Measurements from ENCODE around the gene TFE3.

TFE3 gene, protein sequence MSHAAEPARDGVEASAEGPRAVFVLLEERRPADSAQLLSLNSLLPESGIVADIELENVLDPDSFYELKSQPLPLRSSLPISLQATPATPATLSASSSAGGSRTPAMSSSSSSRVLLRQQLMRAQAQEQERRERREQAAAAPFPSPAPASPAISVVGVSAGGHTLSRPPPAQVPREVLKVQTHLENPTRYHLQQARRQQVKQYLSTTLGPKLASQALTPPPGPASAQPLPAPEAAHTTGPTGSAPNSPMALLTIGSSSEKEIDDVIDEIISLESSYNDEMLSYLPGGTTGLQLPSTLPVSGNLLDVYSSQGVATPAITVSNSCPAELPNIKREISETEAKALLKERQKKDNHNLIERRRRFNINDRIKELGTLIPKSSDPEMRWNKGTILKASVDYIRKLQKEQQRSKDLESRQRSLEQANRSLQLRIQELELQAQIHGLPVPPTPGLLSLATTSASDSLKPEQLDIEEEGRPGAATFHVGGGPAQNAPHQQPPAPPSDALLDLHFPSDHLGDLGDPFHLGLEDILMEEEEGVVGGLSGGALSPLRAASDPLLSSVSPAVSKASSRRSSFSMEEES

DNA sequence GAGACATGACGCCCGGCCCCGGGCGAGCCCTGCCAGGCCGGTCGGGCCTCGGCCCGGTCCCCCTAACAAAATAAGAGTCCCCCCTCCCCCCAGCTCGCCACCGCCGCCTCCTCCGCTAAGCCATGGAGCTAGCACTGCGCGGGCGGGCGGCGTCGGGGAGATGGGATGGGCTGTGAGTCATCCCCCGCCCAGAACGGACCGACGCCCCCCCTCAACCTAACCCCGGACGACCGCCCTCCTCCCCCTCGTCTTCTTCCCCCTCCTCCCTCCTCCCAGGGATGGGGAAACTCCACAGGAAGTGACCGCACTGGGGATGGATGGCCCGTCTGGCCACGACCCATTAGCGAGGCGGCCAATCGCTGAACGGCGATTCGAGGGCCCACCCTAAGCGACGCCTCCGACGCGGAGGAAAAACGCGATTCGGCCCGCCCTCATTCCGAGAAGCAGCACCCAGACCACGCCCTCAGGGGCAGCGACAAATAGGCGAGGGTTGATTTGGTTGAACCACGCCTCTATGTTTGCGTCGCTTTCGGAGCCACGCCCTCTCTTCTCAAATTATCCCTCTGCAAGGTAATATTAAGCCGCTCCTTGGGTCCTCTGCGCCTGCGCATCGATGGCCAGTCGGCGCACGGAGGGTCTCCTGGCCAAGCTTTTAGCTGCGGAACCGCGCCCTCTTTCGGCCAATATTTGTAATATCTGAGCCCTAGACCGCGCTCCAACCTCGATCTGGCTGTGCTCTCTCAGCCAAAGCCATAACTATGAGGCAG lies at the start of gene TFE3:
TSS of gene TFE3 (minus strand) at position 138 of the 767 bp plus-strand sequence. CDS start at position 7, 131 bp downstream.
- DNase-seq (ENCODE audit: low read depth, low spot score), result no peak

DNA sequence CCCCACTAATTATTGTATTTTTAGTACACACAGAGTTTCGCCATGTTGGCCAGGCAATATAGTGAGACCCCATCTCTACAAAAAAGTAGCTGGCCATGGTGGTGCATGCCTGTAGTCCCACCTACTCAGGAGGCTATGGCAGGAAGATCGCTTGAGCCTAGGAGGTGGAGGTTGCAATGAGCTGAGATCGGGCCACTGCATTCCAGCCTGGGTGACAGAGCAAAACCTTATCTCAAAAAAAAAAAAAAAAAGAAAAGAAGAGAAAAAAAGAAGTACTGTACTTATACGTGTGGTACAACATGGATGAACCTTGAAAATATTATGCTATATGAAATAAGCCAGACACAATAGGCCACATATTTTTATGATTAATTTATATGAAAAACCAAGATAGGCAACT lies 46.4 kb upstream of the TFE3 start:
- no peak for DNase-seq (ENCODE audit: low read depth, low spot score)

DNA sequence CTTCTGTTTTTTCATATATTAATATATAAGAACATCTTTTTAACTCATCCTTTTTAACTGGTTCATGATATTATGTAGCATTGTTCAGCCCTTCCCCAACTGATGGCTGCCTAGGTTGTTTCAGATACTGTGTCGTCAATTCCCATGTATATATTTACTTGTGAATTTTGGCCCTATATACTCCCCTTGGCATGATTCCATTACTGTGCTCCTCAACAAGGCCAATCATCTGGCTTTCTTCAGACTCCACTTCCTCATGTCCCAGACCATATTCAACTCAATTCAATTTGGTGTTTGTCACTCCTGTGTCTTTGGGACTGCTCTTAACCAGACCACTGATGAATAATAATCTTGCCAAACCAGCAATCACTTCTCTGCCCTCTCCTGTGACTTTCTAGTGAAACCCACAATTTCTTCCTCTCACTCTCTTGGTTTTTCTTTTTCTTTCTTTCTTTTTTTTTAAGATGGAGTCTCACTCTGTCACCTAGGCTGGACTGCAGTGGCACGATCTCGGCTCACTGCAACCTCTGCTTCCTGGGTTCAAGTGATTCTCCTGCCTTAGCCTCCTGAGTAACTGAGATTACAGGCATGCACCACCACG lies 39.2 kb upstream of the TFE3 start:
- no peak for DNase-seq (ENCODE audit: low read depth, low spot score)

DNA sequence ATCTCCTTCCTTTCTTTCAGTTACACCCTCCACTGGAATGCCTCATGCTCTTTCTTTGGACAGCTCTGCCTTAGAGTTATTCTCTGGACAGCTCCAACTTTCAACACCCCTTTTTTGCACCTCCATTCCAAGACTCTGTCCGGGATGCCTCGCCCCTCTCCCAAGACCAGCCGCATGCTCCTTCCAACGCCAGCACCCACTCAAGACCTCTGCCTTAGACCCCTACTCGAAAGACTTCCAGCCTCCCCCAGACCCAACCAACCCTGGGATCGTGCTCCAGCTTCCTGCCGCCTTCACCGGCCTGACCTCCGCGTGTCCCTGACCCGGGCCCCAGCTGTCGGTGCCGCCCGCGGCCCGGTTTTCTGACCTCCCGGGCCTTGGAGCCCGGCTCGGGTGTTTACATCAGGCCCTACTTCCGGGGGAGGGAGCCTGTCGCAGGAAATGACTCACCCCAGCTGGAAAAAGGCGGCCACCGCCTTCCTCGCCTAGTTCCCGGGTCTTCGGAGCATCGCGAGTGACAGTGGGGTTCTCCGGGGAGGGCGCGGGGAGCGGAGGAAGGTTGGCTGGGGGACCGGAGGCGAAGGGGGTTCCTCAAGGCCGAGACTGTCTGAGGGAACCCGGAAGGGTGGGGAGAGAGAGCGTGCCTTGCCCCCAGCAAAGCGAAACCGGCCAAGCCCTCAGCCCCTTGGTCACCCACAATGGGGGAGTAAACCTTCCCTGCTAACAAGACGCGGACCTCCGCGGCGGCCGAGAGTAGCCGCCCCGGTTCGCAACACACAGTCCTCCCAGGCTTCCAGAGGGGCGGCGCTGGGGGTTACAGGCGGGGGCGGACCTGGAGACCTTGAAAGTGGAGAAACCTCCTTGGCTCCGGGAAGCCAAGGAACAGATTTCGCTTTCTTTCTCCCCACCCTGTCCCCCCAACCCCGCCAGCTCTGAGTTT lies 36.6 kb upstream of the TFE3 start, which contains the start of gene WDR45:
TSS of gene WDR45 (minus strand) at position 399 of the 940 bp plus-strand sequence. CDS start 1,792 bp downstream, outside the sequence.
- no peak for DNase-seq (ENCODE audit: low read depth, low spot score)

DNA sequence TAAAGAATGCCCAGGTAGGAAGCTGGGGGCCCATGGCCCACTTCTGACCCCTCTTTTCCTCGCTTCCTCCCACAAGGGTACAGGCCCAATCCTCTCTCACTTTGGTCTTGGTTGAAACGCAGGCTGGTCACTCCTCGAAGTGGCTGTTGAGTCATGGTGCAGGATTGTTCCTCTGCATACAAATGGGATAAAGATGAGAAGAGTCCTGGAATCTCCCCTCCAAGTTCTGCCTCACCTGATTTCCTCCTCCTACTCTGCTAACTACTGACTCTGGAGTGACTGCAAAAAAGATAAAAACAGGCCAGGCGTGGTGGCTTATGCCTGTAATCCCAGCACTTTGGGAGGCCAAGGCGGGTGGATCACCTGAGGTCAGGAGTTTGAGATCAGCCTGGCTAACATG lies 34.8 kb upstream of the TFE3 start:
- no peak for DNase-seq (ENCODE audit: low read depth, low spot score)

DNA sequence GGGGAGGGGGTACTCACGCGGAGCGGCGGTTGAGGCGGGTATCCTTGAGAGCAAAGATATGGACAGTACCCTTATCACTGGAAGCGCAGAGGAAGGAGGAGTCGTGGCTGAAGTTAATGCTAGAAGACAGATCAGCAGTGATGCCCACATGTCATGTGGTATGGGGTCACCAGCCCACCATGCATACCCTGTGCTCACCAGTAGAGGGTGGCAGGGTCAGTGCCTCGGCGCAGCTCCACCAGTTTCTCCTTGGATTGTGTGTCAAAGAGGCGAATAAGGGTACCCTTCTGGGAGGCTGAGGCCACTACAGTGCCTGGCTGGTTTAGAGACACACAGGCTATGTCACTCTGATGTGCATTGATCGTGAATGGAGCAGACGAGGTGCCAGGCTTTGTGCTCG lies 32.2 kb upstream of the TFE3 start:
- no peak for DNase-seq (ENCODE audit: low read depth, low spot score)

DNA sequence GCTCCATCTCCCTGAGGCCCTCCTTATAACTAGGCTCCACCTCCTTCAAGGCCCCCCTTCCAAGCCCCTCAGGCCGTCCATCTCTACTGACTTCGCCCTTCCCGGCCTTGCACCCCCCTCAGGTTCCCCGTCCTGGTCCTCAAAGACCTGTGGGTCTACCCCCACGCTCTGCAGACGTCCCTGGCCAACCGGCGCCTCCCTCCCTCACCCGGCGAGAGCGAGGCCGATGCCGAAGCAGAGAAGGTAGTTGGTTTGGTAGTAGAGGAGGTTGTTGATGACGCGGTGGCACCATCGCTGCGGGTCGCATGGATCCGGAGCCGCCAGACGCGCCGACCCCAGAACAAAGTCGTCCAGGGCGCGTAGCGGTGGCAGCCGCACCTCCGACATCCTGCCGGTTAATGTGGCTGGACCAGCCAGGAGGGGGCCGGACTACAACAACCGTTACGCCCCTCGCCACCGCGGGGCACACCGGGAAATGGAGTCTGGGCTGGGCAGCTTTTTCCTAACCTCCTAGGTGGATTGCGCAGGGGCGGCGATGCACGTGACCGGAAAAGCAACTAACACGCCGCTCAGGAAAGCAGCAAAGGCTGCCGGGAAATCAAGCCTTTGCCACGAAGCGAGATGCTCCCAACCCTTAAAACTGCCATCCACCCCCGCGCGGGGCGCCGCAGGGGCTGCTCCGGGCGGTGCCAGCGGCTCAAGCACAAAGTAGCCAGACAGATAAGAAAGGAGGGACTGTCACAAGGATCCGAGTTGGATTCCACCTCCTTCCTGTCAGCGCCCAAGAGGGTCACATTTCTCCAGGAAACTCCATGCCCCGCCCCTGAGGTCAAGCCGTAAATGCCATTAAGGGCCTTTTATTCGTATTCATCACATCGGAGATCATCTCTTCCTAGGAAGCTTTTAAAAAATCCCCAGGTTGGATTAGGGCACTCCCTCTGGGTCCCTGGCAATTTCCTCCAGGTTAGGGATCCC lies 30.7 kb upstream of the TFE3 start, which contains the start of gene PRAF2:
TSS of gene PRAF2 (minus strand) at position 402 of the 975 bp plus-strand sequence. CDS start at position 387, 15 bp downstream.
- no peak for DNase-seq (ENCODE audit: low read depth, low spot score)

DNA sequence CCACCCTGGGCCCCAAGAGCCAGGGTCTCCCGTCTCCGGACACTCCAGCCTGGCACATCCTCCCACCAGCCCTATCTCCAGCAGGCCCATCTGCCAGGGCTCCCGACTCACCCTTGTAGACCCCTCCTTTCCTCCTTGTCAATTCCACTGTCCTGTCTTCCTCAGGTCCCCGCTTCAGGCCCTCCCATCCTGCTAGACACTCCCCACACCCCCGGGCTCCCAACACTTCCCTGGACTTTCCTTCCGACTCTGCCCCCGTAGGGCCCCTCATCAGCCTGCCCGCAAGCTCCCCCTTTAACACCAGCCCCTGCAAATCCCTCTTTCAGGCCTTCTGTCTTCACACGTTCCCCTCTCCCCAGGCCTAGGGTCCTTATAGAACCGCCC lies 29.5 kb upstream of the TFE3 start:
- DNase-seq (ENCODE audit: low read depth, low spot score), result no peak

DNA sequence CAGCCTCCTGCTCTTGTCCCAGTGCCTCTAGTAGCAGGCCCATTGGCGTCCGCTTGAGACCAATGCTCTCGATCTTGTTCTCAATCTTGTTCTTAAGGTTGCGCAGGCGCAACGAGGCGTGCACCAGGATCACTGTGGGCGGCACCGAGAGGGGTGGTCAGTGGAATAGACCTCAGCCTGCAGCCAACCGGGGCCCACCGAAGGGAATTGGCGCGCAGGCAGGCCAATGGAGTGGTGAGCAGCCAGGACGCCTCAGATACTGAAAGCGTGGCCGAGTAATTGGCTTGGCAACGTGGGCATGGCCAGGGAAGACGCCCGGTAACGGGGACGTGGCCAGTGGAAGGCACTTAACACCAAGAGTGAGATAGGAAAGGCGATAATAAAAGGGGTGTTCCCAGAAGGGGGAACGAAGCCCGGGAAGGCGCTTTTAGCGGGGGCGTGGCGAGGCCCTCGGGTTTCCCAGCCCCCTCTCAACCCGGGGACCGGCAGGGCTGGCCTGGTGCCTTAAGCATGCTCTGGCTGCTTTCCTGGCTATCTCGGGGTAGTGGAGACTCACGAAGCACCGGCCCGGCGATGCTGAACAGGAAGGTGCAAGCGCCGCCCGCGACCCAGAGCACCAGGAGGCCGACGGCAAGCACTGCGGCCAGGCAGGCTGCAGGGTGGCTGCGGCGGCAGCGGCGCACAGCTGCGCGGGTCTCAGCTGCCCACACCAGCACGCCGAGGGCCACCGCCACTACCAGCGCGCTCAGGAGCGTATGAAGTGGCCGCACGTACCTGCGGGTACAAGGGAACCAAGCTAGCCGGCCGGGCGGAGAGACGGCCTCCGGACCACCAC lies 28.9 kb upstream of the TFE3 start:
- no peak for DNase-seq (ENCODE audit: low read depth, low spot score)

DNA sequence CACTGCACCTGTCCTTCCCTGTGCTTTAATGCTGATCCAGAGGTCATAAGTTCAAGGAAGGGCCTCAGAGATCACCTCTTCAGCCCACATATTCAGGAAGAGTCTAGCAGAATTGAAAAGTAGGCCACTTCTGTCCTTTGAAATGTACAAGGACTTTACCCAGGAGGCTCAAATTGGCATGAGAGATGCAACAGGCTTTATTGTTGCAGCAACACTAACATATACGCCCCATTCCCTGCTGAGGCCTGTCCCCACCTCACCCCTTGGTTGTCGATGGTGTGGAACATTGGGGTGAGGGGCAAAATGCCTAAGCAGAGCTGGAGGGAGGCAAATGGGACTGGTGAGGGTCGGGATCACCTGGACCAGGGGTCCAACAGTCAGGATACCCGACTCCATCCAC lies 27.8 kb upstream of the TFE3 start:
- no peak for DNase-seq (ENCODE audit: low read depth, low spot score)

DNA sequence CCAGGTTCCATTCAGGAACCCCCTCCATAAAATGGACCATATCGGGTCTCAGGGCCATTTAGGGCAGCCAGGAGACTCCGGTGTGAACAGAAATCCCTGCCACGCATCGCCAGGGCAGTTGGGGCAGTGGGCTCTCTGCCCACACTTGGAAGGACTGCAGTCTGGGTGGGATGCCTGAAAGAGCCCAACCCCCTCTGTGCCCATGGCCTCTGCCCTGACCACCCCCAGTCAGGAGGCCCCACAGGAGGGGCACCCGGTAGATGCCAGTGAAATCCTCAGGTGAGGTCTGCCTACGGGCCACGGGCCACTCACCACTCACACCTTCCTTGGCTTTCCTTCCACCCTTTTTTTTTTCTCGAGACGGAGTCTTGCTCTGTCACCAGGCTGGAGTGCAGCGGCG lies 25.9 kb upstream of the TFE3 start:
- DNase-seq (ENCODE audit: low read depth, low spot score), result no peak

DNA sequence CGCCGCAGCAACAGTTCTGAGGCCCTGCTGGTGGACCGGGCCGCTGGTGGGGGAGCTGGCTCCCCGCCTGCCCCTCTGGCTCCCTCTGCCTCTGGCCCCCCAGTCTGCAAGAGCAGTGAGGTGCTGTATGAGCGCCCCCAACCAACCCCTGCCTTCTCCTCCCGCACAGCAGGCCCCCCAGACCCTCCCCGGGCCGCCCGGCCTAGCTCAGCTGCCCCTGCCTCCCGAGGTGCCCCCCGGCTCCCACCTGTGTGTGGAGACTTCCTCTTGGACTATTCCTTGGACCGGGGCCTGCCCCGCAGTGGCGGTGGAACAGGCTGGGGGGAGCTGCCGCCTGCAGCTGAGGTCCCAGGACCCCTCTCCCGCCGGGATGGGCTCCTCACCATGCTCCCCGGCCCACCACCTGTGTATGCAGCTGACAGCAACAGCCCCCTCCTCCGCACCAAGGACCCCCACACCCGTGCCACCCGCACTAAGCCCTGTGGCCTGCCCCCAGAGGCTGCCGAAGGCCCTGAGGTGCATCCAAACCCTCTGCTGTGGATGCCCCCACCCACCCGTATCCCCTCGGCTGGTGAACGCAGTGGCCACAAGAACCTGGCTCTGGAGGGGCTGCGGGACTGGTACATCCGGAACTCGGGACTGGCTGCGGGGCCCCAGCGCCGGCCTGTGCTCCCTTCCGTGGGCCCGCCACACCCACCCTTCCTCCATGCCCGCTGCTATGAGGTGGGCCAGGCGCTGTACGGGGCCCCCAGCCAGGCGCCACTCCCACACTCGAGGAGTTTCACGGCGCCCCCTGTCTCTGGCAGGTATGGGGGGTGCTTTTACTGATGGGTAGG lies 24.3 kb upstream of the TFE3 start:
- DNase-seq (ENCODE audit: low read depth, low spot score), result no peak

DNA sequence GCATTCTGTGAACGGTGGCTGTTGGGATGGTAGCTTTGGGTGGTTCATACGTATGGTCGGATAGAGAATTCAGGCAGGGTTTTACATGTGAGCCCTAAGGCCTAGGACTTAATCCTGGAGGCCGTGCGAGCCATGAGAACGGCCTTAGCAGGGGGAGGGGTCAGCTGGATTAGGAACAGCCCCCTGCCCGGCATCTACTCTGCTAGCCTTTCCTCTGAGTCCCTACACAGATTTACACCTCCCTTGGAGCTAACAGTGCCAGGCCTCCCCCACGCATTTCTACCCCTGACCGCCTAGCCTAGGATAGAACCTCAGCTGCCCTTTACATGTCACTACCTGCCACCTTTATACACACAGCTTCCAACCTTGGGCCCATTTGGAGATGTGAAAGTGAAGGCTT lies 23.5 kb upstream of the TFE3 start:
- DNase-seq (ENCODE audit: low read depth, low spot score), result no peak

DNA sequence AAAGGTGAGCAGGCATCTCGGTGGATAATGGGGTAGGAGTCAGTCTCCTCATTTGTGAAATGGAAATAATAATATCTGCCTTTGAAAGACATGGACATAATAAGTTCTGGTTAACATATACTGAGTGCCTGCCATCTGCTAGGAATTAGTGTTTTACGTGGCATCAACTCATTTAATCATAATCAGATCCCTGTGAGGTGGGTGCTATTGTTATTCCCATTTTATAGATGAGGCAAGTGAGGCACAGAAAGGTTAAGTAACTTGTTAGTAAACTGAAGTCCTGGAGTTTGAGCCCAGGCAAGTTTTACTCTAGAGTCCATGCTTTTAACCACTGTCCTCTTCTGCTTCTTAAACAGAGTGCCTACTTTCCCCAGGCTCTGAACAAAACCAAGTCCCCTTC lies 23.1 kb upstream of the TFE3 start:
- no peak for DNase-seq (ENCODE audit: low read depth, low spot score)

DNA sequence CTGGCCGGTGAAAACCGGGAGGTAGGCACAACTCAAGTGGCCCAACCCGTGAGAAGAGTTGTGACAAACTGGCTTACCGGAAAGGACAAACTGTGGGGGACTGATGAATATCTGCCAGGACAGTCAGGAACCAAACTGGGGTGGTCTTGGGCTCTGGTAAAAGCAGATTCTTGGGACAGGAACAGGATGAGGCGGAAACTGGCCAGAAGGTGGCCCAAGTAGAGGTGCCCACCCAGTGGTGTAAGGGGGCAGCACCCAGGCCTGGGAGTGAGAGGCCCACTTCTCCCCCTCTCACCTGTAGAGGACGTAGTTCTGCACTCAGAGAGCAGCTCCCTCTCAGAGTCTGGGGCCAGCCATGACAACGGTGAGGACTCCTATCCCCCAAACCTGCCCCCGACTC lies 21.6 kb upstream of the TFE3 start:
- DNase-seq (ENCODE audit: low read depth, low spot score), result no peak

DNA sequence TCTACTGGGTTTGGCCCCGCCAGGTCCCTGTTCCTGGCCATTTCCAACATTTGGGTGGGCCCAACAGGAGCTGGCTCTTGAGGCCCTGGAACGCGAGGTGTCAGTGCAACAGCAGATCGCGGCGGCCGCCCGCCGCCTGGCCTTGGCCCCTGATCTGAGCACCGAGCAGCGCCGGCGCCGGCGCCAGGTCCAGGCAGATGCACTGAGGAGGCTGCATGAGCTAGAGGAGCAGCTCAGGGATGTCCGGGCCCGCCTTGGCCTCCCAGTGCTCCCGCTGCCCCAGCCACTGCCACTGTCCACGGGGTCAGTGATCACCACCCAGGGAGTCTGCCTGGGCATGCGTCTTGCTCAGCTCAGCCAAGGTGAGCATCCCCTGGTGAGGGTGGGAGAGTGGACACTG lies 21.1 kb upstream of the TFE3 start:
- DNase-seq (ENCODE audit: low read depth, low spot score), result no peak

DNA sequence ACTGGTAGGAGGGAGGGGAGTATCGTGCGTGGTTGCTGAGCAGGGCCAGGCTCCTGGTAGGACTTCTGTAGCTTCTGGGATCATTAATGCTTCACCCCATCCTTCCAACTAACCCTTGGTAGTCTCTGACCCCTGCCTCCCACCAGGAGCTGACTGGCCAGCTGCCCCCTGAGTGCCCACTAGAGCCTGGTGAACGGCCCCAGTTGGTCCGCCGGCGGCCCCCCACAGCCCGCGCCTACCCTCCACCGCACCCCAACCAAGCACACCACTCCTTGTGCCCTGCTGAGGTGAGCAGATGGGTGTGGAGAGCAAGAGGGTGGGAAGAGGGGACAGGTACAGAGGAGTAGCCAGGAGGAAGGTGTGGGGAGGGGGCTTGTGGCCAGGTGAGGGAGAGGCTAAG lies 20.6 kb upstream of the TFE3 start:
- DNase-seq (ENCODE audit: low read depth, low spot score), result no peak

DNA sequence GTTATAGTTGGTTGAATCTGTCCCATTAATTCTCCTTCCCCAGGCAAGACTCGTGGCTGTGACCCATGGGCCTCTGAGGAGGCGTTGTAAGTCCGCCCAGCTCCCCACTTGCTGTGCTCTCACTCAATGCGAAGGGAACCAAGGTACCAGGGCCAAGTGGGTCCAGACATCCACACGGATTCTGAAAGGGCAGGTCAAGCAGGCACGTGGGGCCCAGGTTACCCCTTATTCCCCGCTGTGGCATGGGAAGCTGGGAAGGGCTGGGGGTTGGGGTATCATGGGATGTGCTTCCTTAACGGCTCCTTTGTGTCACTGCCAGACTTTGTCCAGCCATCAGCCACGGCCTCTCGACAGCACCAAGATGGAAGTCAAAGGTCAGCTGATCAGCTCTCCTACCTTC lies 18.8 kb upstream of the TFE3 start:
- DNase-seq (ENCODE audit: low read depth, low spot score), result no peak
